Measurements from ENCODE around the gene TACC2.
"Not testable (repeated sequence)": the region's sequence is repeated elsewhere in the genome, so short reads cannot be mapped to it uniquely, and the experiment has no call there.

Gene TACC2

DNA sequence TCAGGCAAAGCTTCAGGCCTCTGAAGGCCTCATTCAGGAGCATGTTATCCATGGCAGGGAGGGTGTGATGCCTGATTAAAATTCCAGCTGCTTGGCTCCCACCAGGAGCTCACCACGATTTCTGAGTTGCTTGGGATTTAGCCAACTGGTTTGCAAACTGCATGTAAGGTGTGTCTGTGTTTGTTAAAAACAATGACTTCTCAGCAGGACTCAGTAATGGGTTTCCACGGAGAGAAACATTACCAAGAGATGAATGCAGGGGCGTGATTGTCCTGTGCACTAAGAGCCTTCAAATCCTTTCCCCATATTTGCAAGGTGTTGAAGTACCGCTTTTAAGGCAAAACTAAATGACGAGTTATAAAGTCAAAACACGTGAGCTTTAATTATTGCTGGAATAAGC lies 193.3 kb downstream of the TACC2 start:
- in situ Hi-C loops (cut with MboI; ENCODE audit: low sequenced_read_pairs), result no loop called here

DNA sequence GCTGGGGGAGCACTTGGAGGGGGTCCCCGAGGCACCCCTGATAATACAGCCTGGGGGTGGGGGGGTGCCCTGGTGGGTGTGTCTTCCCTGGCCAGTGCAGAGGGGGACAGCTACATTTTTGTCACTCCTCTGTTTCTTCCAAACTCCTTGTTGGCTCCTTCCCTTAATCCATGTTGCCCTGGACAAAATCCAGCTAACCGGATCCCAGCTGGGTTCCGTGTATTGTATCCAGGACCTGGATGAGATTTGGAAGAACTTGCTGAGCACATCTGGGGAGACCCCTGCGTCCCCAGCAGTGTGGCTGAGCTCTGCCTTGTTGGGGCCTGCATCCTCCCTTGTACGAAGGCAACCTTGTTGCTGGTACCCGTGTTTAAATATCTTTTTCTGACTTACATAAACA lies 195.3 kb downstream of the TACC2 start:
- in situ Hi-C loops (cut with MboI; ENCODE audit: low sequenced_read_pairs), result no loop called here

GRCh38 chr10:122185643-122186042 lies 196.7 kb downstream of the TACC2 start:
- in situ Hi-C loops (cut with MboI; ENCODE audit: low sequenced_read_pairs), result no loop called here

GRCh38 chr10:122186816-122187810 lies 198.2 kb downstream of the TACC2 start:
- in situ Hi-C loops (cut with MboI; ENCODE audit: low sequenced_read_pairs), result no loop called here

DNA sequence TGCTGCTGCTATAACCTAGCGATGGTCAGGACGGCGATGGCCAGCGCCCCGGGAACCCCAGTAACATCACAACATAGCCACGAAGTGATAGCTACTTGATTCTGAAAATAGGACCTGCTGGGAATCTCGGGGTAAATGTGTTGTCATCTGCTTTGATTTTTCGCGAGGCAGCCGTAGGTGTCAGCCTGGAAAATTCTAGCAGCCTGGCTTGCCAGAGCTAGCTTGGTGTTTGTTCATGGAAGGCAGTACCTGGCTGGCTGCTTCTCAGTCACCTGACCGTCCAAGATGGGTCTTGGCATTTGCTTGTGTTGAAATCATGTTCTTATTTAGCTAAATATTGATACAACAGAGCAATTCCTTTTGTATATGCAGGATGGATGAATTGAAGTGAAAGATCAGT lies 199.7 kb downstream of the TACC2 start:
- in situ Hi-C loops (cut with MboI; ENCODE audit: low sequenced_read_pairs), result no loop called here

- in situ Hi-C loops (cut with MboI; ENCODE audit: low sequenced_read_pairs), result no loop called here
Observed at GRCh38 chr10:122189185-122189584, 200.2 kb downstream of the TACC2 start.

DNA sequence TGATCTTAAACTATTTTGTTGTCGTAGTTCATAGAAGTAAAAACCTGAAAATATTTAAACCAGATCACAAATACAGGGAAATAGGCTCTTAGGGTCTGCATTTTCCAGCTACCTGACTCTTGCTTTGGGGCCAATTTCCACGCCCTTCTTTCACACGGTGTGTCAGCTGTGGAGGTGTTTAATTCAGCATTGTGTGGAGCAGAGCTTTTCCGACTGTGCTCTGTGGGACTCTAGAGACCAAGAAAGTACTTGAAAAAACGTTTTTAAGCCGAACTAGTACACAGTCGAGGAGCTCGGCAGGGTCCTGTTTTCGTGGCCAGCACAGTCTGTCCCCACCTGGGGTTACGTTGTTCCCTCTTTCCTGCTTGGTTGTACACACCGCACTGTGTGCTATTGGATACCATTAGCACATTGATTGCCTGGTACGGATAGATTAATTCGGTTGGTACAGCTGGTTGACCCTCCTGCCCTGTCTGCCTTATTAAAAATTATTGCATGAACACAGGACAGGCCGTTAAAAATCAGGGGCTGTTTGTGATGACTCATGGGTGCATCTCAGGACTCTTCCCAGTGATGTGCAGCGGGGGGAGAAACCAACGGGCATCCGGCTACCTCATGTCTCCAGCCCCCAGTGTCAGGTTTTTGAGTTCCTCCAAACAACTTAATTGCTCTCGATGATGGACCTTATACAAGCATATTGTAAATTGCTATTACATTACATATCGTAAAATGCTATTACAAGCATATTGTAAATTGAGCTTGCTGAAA lies 201.4 kb downstream of the TACC2 start:
- in situ Hi-C loops (cut with MboI; ENCODE audit: low sequenced_read_pairs), result no loop called here

GRCh38 chr10:122191936-122192541 lies 203.1 kb downstream of the TACC2 start:
- in situ Hi-C loops (cut with MboI; ENCODE audit: low sequenced_read_pairs), result no loop called here

- in situ Hi-C loops (cut with MboI; ENCODE audit: low sequenced_read_pairs), result no loop called here
Observed at GRCh38 chr10:122194251-122194650, 205.3 kb downstream of the TACC2 start.

GRCh38 chr10:122196218-122196617 lies 207.3 kb downstream of the TACC2 start:
- in situ Hi-C loops (cut with MboI; ENCODE audit: low sequenced_read_pairs), result no loop called here

DNA sequence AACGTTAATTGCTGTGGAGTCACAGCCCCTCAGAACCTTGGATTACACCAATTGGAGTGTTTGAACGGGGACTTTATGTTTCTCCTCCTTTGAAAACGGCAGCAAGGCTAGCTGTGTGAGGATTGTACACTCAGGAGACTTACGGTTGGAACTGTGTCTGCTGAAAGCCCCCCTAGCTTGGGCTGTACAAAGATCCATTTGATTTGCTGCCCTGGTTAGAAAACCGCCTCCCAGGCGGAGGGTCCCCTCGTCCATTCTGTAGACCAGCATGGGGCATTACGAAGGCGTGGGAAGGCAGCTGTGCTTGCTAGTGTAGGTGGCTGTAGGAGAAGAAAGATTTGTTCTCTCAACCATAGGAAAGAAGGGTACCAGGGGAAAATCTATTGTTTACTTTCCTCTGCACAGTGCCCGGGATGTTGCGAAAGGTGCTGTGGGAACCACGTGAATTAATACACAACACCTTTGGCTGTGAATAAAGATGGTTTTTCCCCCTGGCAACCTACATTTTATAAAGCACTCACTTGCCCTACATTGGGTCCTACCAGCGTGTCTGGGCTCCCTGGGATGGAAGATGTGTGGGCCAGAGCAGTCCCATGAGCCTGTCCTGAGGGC lies 208.8 kb downstream of the TACC2 start:
- in situ Hi-C loops (cut with MboI; ENCODE audit: low sequenced_read_pairs), result no loop called here

GRCh38 chr10:122198631-122199030 lies 209.7 kb downstream of the TACC2 start:
- in situ Hi-C loops (cut with MboI; ENCODE audit: low sequenced_read_pairs), result no loop called here

DNA sequence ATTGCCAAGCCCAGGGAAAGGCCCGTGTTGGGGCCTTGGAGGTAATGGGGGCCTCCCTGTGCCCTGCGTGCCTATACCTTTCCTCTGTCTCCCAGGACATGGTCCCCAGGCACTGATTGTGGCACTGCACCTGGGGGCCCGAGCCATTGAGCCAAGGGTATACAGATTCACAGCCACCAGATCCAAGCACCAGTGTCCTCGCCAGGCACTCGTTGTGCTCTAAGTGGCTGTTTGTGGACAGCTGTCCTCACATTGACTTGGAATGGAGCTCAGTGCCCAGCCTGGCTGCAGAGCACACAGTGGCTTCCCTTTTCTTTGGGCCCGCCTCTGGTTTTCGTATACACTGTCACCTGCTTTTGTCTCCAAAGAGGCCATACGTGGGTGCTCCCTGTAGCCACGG lies 210.1 kb downstream of the TACC2 start:
- in situ Hi-C loops (cut with MboI; ENCODE audit: low sequenced_read_pairs), result no loop called here

- in situ Hi-C loops (cut with MboI; ENCODE audit: low sequenced_read_pairs), result no loop called here
Observed at GRCh38 chr10:122199689-122200088, 210.7 kb downstream of the TACC2 start.

GRCh38 chr10:122201401-122201800 lies 212.4 kb downstream of the TACC2 start:
- in situ Hi-C loops (cut with MboI; ENCODE audit: low sequenced_read_pairs), result no loop called here

- in situ Hi-C loops (cut with MboI; ENCODE audit: low sequenced_read_pairs), result not testable (repeated sequence)
Observed at GRCh38 chr10:122203180-122203579, 214.2 kb downstream of the TACC2 start.

DNA sequence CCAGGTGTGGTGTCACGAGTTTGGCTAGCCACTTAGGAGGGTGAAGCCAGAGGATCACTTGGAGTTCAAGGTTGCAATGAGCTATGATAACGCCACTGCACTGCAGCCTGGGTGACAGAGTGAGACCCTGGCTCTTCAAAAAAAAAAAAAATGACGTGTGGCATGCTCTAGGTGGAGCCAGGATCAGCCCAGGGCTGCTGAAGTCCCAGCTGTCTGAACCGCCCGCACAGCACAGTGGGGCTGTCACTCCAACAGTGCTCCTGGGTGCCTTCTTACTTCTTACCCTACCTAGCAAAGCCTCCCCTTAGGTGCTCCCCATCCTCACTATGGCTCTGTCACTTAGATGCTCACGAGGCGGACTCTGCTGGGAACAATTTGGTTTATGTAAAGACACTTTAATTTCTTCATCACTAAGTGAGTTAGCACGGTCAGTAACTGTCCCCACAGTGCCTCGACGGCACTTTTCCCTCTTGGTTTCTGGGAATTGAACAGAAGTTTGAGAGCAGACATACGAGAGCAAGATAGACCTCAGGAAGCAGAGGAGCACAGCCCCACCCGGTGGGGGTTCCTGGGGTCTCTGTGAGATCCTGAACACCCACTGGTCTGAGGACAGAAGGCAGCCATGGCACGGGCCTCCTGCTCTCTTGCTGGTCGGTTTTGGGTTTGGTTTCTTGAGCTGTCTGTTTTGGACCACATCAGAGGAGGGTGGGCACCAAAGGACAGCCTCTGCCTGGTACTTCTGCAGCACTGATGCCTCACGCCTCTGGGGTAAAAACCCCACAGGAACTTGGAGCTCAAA lies 215.9 kb downstream of the TACC2 start:
- in situ Hi-C loops (cut with MboI; ENCODE audit: low sequenced_read_pairs), result no loop called here

GRCh38 chr10:122206471-122207065 lies 217.6 kb downstream of the TACC2 start:
- in situ Hi-C loops (cut with MboI; ENCODE audit: low sequenced_read_pairs), result no loop called here

GRCh38 chr10:122207163-122207562 lies 218.2 kb downstream of the TACC2 start:
- in situ Hi-C loops (cut with MboI; ENCODE audit: low sequenced_read_pairs), result no loop called here

DNA sequence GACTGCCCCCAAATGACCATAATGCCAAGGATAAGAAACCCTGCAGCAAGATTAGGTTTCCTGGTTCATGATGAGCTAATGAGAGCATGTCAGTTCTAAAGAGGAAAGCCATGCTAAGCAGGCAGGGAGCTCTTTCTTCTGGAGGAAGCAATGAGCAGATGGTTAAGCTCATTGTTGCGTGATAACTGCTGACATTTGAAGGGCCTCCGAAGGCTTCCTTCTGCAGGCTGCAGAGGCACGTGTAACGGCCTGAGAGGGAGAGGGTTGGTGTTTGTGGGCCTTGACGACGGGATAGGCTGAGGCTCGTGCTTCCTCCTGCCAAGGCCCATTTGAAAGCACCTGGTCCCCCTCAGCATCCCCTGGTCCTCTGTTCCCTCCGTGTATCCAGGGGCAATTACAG lies 218.6 kb downstream of the TACC2 start:
- in situ Hi-C loops (cut with MboI; ENCODE audit: low sequenced_read_pairs), result no loop called here
